ENCODE measurements around the gene BABAM2.

DNA sequence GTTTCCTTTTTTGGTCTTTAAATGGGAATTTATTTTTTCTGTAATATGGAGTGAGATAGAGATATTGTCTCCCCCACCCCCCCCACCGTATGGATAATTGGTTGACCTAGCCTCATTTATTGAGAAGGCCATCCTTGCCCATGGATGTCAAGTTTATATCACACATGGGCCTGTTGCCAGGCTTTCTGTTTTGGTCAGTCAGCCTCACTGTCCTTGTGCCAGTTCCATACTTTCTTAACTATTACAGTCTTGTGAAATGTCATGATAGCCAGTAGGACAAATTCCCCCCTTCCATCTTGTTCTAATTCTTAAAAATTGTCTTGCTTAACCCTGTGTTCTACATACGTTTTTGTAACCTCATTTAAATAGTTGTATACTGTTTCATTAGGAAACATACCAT lies 12.5 kb downstream of the BABAM2 start:
- TF ChIP-seq POLR2A (IDR thresholded peaks at IDR 0.05): no peak
- TF ChIP-seq, protein P1, sequence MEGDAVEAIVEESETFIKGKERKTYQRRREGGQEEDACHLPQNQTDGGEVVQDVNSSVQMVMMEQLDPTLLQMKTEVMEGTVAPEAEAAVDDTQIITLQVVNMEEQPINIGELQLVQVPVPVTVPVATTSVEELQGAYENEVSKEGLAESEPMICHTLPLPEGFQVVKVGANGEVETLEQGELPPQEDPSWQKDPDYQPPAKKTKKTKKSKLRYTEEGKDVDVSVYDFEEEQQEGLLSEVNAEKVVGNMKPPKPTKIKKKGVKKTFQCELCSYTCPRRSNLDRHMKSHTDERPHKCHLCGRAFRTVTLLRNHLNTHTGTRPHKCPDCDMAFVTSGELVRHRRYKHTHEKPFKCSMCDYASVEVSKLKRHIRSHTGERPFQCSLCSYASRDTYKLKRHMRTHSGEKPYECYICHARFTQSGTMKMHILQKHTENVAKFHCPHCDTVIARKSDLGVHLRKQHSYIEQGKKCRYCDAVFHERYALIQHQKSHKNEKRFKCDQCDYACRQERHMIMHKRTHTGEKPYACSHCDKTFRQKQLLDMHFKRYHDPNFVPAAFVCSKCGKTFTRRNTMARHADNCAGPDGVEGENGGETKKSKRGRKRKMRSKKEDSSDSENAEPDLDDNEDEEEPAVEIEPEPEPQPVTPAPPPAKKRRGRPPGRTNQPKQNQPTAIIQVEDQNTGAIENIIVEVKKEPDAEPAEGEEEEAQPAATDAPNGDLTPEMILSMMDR (IDR thresholded peaks at IDR 0.05): no peak
- TF ChIP-seq EP300 (IDR thresholded peaks at IDR 0.05): no peak
